ENCODE results near the gene SRSF10.

DNA sequence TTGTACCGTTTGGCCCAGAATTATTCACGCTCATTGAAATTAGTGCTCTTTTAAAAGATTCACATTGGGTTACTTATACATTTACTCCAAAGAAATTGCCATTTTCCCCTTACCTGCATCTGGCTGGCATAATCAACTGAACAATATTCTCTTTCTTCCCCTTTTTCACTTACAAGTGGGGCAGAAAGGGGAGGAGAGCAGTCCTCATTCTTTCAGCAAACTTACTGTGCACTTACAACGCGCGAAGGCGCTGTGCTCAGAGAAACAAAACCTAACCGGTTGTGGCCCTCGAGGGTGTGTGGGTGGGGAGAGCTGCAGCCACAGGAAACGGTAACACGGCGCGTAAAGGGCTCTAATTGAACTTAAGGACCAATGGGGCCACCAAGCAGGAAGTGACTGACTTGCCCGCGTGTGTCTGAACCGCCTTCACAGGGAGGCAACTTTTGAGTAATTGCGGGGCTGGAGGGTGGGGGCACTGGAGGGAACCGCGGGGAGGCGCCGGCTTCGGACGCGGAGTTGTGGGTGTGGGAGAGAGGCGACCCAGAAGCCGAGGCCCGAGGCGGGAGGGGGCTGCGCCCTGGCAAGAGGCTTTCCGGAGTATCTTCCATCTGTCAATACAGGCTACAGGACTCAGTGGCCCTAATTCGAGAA, 21.2 kb downstream of the SRSF10 start:
- TF ChIP-seq POLR2A (IDR thresholded peaks at IDR 0.05), result no peak
- TF ChIP-seq, protein P1, sequence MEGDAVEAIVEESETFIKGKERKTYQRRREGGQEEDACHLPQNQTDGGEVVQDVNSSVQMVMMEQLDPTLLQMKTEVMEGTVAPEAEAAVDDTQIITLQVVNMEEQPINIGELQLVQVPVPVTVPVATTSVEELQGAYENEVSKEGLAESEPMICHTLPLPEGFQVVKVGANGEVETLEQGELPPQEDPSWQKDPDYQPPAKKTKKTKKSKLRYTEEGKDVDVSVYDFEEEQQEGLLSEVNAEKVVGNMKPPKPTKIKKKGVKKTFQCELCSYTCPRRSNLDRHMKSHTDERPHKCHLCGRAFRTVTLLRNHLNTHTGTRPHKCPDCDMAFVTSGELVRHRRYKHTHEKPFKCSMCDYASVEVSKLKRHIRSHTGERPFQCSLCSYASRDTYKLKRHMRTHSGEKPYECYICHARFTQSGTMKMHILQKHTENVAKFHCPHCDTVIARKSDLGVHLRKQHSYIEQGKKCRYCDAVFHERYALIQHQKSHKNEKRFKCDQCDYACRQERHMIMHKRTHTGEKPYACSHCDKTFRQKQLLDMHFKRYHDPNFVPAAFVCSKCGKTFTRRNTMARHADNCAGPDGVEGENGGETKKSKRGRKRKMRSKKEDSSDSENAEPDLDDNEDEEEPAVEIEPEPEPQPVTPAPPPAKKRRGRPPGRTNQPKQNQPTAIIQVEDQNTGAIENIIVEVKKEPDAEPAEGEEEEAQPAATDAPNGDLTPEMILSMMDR (IDR thresholded peaks at IDR 0.05 in 4 of 5, conservative IDR thresholded peaks at IDR 0.05 in 1 of 5), result peak in 3 of 5 experiments; percentile 39 to 57 (median 41)

All from gastrocnemius medialis (tissue), 4 donors.